DMS 273 treated with DMSO at 0.1 percent for 48 hours (cell line): Measurements from ENCODE around the gene ZNF24.
A peak's percentile ranks its signal among the peaks of the same experiment; 100 is the strongest.

ENCODE experiments used
- DNase-seq: peaks from one replicate; lab custom pipeline; 2025; lab: John Stamatoyannopoulos, UW

The ZNF24 gene

DNA sequence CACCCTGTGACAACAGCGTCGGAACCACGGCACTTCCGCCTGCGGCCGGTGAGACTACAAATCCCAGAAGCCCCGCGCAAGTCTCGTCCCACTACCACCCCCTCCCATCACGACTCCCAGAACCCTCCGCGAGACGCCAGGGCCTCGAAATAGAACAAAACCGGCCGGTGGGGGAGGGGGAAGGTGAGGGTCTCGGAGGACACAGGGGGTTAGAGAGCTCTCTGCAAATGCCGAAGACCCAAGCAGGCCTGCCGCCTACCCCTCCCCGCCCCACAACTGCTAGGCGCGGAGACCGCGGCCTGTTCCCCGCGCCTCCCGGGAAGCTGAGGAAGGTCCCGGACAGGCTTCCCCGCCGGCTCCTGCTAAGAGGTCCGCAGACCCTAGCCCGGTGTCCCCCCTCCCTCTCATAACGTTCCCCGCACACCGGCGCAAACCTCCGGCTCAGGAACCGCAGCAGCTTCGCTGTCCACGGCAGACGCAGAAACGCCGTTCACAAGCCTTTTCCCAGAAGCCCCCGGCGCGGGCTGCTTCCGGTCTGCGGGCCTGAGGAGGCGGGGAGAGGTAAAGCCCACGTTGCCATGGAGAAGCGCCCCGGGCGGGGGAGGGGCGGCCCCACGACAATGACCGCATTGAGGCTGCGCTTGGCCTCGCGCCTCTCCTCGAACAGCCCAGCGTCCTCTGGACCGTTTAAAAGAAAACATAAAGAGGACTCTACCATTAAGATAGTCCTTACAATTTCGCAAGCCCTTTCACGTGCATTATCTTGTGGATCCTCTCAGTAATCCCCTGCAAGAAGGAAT, at the start of gene ZNF24:
Gene ZNF24, minus strand, starts transcription at position 485 of the 800 bp plus-strand sequence. CDS start 3,770 bp downstream, outside the sequence.
- DNase-seq = peak; percentile 80

DNA sequence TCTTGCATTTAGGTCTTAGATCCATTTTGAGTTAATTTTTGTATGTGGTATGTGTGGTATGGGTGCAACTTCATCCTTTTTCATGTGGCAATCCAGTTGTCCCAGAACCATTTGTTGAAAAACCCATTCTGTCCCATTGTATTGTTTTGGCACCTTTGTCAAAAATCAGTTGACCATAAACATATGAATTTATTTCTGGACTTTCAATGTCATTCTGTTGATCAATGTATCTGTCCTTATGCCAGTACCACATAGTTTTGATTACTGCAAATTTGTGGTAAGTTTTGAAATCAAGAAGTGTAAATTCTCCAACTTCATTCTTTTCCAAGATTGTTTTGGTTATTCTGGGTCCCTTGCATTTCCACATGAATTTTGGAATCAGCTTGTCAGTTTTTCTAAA, 49.5 kb upstream of the ZNF24 start:
- DNase-seq = no peak

DNA sequence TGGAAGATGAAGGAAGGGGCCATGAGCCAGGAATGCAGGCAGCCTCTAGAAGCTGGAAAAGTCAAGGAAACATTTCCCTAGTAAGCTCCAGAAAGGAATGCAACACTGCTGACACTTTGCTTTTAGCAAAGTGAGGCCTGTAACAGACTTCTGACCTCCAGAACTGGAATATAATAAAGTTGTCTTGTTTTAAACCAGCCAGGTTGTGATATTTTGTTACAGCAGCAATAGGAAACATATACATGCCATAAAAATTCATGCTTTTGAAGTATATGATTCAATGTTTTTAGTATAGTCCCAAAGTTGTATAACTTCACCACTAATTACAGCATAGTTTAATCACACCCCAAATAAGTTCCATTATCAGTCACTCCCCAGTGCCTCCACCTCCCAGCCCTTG, 48.2 kb upstream of the ZNF24 start:
- no peak for DNase-seq

DNA sequence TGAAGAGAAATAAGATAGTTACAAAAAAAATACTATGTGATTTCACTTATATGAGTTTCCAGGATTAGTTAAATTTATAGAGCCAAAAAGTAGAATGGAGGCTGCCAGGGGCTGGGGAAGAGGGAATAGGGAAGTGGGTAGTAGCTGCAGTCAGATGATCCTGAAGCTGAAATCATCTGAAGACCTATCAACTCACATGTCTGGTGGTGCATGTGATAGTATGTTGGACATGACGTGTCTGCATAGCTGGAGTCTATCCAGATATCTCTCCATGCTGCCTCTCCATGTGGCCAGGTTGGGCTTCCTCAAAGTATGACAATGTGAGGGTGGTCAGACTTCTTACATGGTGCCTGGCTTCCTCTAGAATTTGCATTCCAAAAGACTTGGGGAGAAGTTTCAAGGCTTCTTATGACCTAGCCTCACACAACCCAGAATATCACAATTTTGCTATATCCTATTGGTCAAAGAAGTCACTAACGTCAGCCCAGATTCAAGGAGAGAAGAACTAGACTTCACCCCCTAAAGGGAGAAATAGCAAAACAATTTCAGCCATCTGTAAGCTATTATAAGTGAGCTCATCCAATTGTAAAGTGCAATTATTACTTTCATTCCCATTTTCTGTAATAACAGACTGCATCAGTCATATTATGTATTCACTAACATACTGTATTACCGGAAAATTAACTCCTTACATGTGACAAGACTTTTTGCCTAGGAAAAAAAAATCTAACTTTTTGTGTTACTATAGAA, 46.9 kb upstream of the ZNF24 start:
- DNase-seq = no peak

DNA sequence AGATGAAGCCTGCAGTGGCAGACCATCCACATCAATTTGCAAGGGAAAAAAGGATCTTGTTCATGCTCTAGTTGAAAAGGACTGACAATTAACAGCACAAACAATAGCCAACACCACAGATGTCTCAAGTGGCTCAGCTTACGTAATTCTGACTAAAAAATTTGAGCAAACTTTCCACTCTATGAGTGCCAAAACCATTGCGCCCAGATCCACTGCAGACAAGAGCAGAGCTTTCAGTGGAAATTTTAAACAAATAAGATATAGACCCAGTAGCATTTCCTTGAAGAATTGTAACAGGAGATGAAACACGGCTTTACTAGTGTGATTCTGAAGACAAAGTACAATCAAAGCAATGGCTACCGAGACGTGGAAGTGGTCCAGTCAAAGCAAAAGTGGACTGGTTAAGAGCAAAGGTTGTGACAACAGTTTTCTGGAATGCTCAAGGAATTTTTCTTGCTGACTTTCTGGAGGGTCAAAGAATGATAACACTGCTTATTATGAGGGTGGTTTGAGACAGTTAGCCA, 44.9 kb upstream of the ZNF24 start:
- no peak for DNase-seq

DNA sequence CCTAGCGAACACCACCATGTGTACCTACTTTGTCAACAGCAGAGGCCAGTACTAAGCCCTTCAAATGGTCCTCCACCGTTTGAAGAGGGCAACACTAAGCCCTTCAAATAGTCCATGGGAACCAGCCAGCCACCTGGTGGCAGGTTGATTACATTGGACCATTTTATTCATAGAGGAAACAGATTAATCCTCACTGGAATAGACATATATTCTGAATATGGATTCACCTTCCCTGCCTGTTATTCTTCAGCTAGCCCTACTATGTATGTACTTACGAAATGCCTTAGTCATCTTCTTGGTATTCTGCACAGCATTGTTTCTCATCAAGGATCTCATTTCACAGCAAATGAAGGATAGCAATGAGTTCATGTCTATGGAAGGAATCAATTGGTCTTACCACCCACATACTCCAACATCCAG, 42.9 kb upstream of the ZNF24 start:
- no peak for DNase-seq

DNA sequence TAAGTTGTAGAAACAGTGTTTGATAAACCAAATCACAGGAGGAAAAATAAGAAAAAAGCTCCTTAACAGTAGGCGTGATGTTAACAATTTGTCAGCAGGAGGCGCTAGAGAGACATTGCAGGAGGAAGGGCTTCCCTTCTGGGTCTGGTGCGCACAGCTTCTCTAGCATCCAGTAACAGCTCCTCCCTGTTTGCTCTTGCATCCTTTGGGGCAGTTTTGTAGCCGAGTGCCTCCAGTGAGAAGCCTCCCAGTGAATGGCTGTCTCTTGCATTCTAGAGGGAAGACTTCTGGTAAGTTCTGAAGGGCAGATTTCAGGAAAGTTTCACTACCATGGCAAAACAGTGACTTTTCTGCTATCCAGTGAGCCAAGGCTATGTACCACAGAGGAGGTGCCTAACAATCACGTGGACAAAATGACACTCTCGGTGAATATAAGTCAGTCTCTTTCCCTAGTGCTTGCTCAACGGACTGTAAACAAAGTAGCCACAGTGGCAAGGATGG, 42.4 kb upstream of the ZNF24 start:
- DNase-seq = peak; percentile 31

DNA sequence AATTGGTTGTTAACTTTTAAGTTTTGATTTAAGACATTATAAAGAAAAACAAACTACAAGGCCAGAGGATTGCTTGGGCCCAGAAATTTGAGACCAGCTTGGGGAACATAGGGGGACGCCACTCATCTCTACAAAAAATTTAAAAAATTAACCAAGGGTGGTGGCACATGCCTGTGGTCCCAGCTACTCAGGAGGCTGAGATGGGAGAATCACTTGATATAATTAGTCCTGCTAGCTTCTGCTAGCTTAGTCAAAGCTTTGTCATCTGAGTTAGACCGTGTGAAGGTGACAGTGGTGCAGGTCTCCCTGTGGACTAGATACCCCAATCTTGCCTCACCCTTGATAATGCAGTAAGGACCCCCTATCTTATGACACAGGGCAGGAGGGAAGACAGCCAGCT, 38.9 kb upstream of the ZNF24 start:
- DNase-seq = no peak

DNA sequence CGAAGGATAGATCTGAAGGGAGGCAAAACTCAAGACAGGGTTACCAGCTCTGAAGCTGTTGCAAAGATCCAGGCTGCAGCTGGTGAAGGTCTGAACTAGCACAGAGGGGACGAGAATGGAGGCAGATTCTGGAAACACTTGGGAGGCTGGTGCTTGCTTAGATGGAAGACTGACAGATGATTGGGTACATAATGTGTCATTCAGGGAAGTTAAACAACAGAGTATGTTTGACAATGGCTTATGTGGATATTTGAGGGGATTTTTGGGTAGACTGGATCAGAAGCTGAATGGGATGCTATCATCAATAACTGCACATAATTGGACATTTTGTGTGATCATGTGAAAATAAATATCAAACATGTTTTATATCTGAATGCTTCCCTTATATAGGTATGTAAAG, 35.2 kb upstream of the ZNF24 start:
- no peak for DNase-seq

DNA sequence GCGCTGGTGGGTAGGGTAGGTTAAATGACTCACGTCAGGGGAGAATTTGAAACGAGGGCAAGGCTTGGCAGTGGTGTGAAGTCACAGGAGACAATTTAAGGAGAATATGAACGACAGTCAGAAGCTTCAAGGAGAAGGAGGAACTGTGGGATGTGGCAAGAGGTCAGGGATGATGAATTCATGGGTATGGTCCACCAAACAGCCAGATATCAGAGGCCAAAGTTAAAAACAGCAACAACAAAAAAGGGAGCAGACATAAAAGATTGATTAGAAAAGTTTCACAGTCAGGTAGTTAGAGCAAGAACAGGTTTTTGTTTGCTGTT, 34.3 kb upstream of the ZNF24 start:
- no peak for DNase-seq

DNA sequence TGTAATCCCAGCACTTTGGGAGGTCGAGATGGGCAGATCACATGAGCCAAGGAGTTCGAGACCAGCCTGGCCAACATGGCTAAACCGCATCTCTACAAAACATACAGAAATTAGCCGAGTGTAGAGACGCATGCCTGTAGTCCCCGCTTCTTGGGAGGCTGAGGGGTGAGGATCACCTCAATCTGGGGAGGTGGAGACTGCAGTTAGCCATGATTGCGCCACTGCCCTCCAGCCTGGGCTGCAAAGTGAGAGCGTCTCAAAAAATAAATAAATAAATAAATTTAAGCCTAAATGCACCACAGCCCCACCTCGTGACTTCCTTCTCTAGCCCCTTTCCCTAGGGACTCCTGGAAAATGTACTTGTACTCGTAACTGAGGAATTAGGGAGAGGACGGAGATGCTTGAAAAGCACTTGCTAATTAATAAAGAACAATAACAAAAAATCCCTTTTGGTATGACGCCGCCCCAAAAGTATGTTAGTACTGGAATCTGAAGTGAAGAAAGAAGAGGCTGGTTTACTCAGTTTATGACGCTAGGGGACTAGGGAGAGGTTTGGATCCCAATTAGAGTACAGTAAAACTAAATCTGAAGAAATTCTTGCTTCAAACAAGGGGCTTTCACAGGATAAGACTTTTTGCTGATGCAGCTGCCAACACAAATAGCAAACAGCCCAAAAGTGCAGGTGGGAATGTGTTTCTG, 33.8 kb upstream of the ZNF24 start:
- no peak for DNase-seq

DNA sequence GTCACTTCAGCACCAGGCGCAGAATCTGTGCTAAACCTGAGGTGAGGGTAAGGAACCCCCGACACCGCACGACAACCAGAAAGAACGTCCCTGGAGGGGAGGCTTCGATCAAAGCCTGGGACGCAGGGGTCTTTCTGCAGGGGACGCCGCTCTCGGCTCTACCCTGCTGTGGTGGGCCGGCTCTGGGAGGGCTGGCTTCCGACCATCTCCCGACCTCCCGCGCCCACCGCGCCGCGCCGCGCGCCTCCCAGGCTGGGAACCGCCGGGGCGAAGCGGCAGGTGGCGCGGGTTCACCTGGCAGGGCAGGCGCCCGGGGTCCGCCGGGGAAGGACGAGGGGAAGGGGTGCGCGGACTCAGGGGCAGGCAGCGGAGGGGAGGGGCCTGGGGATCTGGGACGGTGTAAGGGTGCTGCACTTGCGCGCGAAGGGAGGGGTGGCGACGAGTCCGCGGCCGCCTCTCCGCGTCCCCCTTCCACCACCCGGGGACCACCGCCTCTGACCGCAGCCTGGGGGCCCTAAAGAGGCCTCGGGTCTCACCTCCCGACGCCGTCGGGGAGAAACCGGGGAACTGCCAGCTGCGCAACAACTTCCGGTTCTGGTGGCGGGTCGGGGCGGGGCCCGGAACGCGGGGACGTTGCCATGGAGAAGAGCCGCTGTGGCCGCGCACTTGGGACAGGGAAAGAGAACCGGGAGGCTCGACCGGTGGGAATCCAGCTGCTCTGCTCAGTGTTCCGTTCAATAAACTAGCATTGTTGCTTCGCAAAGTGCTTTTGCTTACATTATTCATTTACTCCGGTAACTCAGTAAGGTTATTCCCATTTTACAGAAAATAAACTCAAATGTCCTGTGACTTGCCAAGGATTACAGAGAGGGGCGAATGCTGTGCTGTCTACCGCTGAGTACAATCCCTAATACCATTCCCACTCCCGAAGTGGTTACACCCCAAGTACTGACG, 32.8 kb upstream of the ZNF24 start, which contains the start of gene ZNF396:
Gene ZNF396, minus strand, starts transcription at position 596 of the 954 bp plus-strand sequence. CDS start 3,045 bp downstream, outside the sequence.
- DNase-seq = peak; percentile 17

DNA sequence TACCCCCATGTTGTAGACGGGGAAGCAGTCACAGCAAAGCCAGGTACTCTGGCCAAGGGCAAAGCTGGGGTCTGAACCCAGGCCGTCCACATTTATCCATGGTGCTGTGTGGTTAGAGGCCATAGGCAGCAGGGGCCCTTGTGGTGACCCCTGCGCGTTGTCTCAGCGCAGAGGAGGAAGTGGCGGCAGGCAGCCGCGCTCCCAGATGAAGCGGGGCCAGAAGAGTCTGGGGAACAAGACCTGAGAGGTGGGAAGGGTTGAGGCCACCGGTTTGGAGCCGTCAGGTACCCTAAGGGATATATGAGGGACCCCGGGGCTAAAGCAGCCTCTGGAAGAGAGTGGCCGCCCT, 32.1 kb upstream of the ZNF24 start:
- no peak for DNase-seq

DNA sequence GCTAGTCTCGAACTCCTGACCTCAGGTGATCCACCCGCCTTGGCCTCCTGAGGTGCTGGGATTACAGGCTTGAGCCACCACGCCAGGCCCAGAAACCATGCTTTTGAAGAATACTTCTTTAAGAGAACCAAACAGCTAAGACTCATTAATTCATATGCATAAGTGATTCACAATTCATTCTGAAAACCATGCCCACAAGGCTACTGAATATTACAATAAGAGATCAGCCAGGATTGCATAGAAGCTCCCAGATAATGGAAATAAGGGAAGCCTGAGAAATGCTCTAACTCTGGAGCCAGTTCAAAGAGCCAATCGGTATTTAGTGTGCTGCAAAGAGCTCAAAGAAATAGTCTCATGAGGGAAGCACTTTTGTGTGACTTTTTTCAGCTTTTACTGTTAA, 30.5 kb upstream of the ZNF24 start:
- DNase-seq = no peak

DNA sequence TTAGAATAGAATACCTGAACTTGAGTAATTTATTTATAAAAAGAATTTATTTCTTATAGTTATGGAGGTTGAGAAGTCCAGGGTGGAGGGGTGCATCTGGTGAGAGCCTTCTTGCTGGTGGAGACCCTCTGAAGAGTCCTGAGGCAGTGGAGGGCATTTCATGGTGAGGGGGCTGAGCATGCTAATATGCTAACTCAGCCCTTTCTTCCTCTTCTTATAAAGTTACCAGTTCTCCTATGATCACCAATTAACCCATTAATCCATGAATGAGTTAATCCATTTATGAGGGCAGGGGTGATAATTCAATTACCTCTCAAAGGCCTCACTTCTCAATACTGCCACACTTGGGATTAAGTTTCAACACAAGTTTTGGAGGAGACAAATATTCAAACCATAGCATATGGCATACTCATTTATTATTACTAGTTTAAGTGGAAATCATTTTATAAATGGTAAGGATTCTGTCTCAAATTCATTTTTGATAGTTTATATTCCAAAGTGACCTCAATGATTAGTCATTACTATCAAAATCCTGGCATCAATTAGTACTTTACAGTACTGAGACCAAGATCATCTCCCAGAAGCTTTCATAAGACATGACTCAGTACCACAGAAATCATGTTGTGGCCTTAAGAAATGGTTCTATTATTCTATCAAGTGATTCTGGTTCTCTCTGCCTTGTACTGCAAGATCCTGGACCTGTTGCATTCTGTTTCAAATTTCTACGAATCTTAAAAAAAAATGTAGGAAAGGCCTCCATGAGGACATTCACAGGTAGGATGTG, 27.4 kb upstream of the ZNF24 start:
- DNase-seq = no peak

DNA sequence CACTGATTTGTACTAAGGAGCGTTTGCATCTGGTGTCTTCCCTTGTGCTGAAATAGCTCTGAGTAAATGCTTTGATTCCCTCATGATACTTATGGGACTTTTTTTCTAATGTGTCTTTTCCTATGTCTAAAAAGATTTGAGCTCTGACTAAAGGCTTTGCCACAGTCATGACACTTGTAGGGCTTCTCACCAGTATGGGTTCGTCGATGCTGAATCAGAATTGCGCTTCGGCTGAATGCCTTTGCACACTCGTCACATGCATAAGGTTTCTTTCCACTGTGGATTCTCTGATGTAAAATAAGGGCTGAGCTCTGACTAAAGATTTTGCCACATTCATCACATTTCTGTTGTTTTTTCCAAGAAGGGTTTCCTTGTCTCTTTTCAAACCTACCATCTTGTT, 24.9 kb upstream of the ZNF24 start:
- DNase-seq = no peak

DNA sequence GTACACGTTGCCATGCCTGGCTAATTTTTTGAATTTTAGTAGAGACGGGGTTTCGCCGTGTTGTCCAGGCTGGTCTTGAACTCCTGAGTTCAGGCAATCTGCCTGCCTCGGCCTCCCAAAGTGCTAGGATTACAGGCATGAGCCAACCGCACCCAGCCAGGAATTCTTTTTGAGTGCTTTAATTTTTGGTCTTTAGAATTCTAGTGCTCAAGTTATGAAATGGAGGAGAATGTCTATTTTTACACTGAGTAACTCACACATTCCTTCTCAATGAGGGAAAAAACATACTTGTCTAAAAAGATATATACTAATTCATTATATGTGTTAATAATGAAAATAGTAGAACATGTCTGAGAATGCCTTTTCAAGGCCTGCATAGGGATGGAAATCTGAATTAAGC, 24.4 kb upstream of the ZNF24 start:
- no peak for DNase-seq

DNA sequence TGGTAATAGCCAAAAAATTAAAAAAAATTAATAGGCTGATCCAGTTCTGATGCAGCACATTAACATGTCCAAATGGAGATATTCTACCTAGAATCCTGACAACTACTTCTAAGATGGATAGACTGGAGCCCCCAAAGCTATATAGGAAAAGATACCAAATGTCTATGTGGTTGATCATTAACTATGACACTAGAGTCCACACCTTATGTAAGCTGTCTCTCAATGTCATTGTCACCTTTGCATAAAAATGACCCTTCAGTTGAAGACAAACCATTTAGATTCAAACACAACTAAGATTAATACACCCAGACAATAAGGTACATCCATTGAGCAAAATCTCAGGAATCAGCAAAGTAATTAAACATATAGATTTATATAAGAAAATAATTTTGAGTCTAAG, 18.3 kb upstream of the ZNF24 start:
- no peak for DNase-seq

DNA sequence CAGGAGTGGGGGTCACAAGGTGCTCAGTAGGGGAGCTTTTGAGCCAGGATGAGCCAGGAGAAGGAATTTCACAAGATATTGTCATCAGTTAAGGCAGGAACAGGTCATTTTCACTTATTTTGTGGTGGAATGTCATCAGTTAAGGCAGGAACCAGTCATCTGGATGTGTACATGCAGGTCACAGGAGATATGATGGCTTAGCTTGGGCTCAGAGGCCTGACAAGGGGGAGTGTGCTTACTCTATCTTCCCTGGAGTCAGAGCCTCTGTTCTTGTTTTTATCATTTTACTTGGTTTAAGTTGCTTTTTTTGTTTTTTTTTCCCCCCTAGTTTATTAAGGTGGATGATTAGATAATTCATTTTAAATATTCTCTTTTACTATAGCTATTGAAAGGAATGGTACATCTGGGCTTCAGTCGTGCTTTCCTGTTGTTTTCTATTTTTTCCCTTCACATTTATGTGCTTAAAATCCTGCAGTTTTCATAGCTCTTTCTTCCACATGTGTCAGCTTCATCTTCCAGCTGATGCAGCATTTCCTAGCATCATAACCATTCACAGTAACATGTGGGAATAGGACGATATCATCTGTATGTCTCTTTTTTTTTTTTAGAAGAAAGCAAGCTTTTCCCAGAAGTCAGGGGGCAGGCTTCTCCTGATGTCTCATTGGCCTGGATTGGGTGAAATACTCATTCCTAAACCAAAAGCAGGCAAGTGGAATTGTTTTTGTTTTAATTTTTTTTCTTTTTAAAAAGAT, 17.5 kb upstream of the ZNF24 start:
- DNase-seq = no peak

DNA sequence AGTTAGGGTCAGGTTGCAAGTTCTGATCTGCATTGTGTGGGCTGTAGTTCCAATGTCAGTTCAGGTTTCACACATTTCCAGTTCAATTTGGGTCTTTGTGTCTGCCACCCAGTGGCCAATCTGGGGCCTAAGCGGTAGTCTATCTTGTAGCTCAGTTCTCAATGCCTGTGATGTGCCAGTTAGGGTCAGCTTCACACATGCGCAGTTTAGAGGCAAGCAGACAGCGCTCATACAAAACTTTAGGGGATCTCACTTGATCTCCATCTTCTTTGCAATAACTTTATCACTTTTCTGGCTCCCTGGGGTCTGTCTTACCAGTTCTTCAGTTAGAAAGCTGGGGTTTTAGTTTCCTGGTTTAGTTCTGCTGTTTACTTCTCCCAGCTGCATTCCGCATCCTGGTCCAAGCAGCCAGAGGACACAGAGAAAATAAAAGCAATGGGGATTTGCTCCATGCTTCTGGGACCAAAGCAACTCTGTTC, 11.0 kb upstream of the ZNF24 start:
- DNase-seq = no peak
